ENCODE measurements around the gene LGALS16. TPM values are rescaled to one million over a fixed set of nuclear protein-coding genes. Genes with fewer than 3 reads are reported as not detected.
A peak's percentile ranks its signal among the peaks of the same experiment; 100 is the strongest.

LGALS16 gene
- total and polyA plus RNA-seq, 3 donors from 2014 or later, result not detected

GRCh38 chr19:39641773-39642172, 13.9 kb upstream of the LGALS16 start:
- Histone ChIP-seq H3K4me3 (no peak overlapping the region), H3K27me3 (no peaks in the 10 kb centered on the region), H3K4me1 (no peaks in the 10 kb centered on the region), H3K27ac (no peak overlapping the region), H3K36me3 (ENCODE audit: low read depth, missing control alignments) (no peaks in the 10 kb centered on the region), H3K9me3 (no peaks in the 10 kb centered on the region)
- 47 to 57% methylated on average over 1 of the region's 1 CpG for WGBS, 2 donors
- intact Hi-C loops (cut with DNase I; ENCODE audit: low total_unique reads), result no loop called here
- TF ChIP-seq CTCF (IDR thresholded peaks at IDR 0.05), result no peak
- no peak for TF ChIP-seq POLR2A (IDR thresholded peaks at IDR 0.05)
- no peak for DNase-seq

GRCh38 chr19:39643591-39643990, 12.1 kb upstream of the LGALS16 start:
- no peaks in the 10 kb centered on the region for H3K4me1 ChIP-seq
- DNase-seq, result no peak
- no peaks in the 10 kb centered on the region for H3K27me3 ChIP-seq
- no peak overlapping the region for H3K27ac ChIP-seq
- intact Hi-C loops (cut with DNase I; ENCODE audit: low total_unique reads), result no loop called here
- no peaks in the 10 kb centered on the region for H3K9me3 ChIP-seq
- TF ChIP-seq POLR2A (IDR thresholded peaks at IDR 0.05) (no peak), CTCF (IDR thresholded peaks at IDR 0.05) (no peak)
- H3K4me3 ChIP-seq, result no peak overlapping the region
- WGBS, 2 donors, result 64% methylated on average over 5 of the region's 5 CpGs
- H3K36me3 ChIP-seq (ENCODE audit: low read depth, missing control alignments), result no peaks in the 10 kb centered on the region

GRCh38 chr19:39645800-39646411, 9.8 kb upstream of the LGALS16 start:
- Histone ChIP-seq H3K9me3 (no peaks in the 10 kb centered on the region), H3K4me1 (no peaks in the 10 kb centered on the region), H3K27me3 (no peaks in the 10 kb centered on the region), H3K4me3 (no peak overlapping the region), H3K27ac (no peak overlapping the region), H3K36me3 (ENCODE audit: low read depth, missing control alignments) (no peaks in the 10 kb centered on the region)
- intact Hi-C loops (cut with DNase I; ENCODE audit: low total_unique reads), result no loop called here
- peak; percentile 20 for DNase-seq
- TF ChIP-seq CTCF (IDR thresholded peaks at IDR 0.05), result no peak
- TF ChIP-seq POLR2A (IDR thresholded peaks at IDR 0.05), result no peak
- WGBS, 2 donors, result 25 to 29% methylated on average over 6 of the region's 6 CpGs

- no peak for DNase-seq
- Histone ChIP-seq H3K4me3 (no peak overlapping the region), H3K27ac (no peak overlapping the region), H3K36me3 (ENCODE audit: low read depth, missing control alignments) (no peaks in the 10 kb centered on the region), H3K9me3 (no peaks in the 10 kb centered on the region), H3K27me3 (no peaks in the 10 kb centered on the region), H3K4me1 (no peaks in the 10 kb centered on the region)
- intact Hi-C loops (cut with DNase I; ENCODE audit: low total_unique reads), result no loop called here
- WGBS, 2 donors, result 64 to 74% methylated on average over 3 of the region's 3 CpGs
- TF ChIP-seq CTCF (IDR thresholded peaks at IDR 0.05) (no peak), POLR2A (IDR thresholded peaks at IDR 0.05) (no peak)
These were observed 7.8 kb upstream of the LGALS16 start for GRCh38 chr19:39647918-39648317.

GRCh38 chr19:39659791-39660190, 4.1 kb downstream of the LGALS16 start:
- Histone ChIP-seq H3K27me3 (no peaks in the 10 kb centered on the region), H3K4me3 (no peak overlapping the region), H3K36me3 (ENCODE audit: low read depth, missing control alignments) (no peaks in the 10 kb centered on the region), H3K9me3 (no peaks in the 10 kb centered on the region), H3K27ac (no peak overlapping the region), H3K4me1 (no peaks in the 10 kb centered on the region)
- intact Hi-C loops (cut with DNase I; ENCODE audit: low total_unique reads), result no loop called here
- DNase-seq, result no peak
- WGBS, 2 donors, result 78 to 81% methylated on average over 4 of the region's 4 CpGs
- no peak for TF ChIP-seq POLR2A (IDR thresholded peaks at IDR 0.05)
- TF ChIP-seq CTCF (IDR thresholded peaks at IDR 0.05), result no peak
